HCT116 (cell line): Measurements from ENCODE around the gene FBLN7. TPM values are rescaled to one million over a fixed set of nuclear protein-coding genes. Genes with fewer than 3 reads are reported as not detected.

ENCODE experiments used
- ATAC-seq: fragments of 200-7000 bp; cut with Tn5 transposase; 2 replicates; pipeline ENCODE4 v1.9.1; 2020; ENCODE audit warnings: mild to moderate bottlenecking, moderate library complexity
- BruUV-seq: library from RNA; stranded (reverse); fragments of 400-500 nt; replicated peaks from 2 replicates; lab custom pipeline; 2021; lab: Mats Ljungman, UMichigan
- CTCF ChIA-PET: fragments of 300-600 bp; sonication (Branson Sonifier 250); formaldehyde crosslinking; loops from one replicate; lab custom pipeline; 2021; ENCODE audit warnings: antibody characterized with exemption; lab: Charles Lee
- POLR2A ChIA-PET: fragments of 300-600, 350-600 bp; sonication (Branson Sonifier 250); formaldehyde crosslinking; loops from one replicate; lab custom pipeline; 2021; ENCODE audit warnings: antibody characterized with exemption; lab: Charles Lee
- RAD21 ChIA-PET, 2 experiments: fragments of 300-600 bp; sonication (Branson Sonifier 250); formaldehyde crosslinking; loops; one replicate each; lab custom pipeline; 2023; ENCODE audit warnings: low total read pairs in 2 of 2; ENCODE audit not compliant: uncharacterized antibody in 2 of 2, unreplicated experiment in 2 of 2, low non-redundant PET in 1 of 2; lab: Charles Lee
- DNase-seq: peaks from one replicate; pipeline ENCODE4 v3.0.0-alpha.2; 2010; ENCODE audit warnings: low read depth, low spot score
- H2AFZ ChIP-seq: fragments of 200-600 bp; shearing (Covaris generic), sonication (generic); 2 replicates; pipeline ENCODE4 v1.6.1; 2017; ENCODE audit warnings: low read depth, mixed run types, mixed read lengths, antibody characterized with exemption, low read length; ENCODE audit not compliant: poor library complexity, severe bottlenecking
- H3K27ac ChIP-seq: 2 replicates; pipeline ENCODE4 v1.5.1; 2012; ENCODE audit warnings: low read depth, low read length
- H3K27me3 ChIP-seq: fragments of 200-600 bp; sonication (generic); 2 replicates; pipeline ENCODE4 v1.6.1; 2016; ENCODE audit warnings: mixed run types, low read length, mixed read lengths; ENCODE audit not compliant: insufficient read depth
- H3K36me3 ChIP-seq, 2 experiments: fragments of 200-500 bp in 1 of 2; fragments of 200-600 bp in 1 of 2; sonication (Bioruptor generic) in 1 of 2; sonication (generic) in 1 of 2; 2 replicates each; pipeline versions ENCODE4 v1.5.1 to v1.6.1; 2014 to 2016; ENCODE audit warnings: low read length in 2 of 2, inconsistent platforms in 1 of 2, mixed read lengths in 1 of 2, mixed run types in 1 of 2; ENCODE audit not compliant: insufficient read depth in 2 of 2, control insufficient read depth in 1 of 2
- H3K4me1 ChIP-seq, 2 experiments: fragments of 200-600 bp in 1 of 2; sonication (generic) in 1 of 2; 2 replicates each; pipeline versions ENCODE4 v1.5.1 to v1.6.1; 2012 to 2017; ENCODE audit warnings: low read length in 2 of 2, inconsistent platforms in 1 of 2, mild to moderate bottlenecking in 1 of 2, mixed read lengths in 1 of 2, mixed run types in 1 of 2, moderate library complexity in 1 of 2; ENCODE audit not compliant: insufficient read depth in 2 of 2, control insufficient read depth in 1 of 2
- H3K4me2 ChIP-seq: fragments of 200-600 bp; sonication (generic); 2 replicates; pipeline ENCODE4 v1.6.1; 2017; ENCODE audit warnings: mixed run types, low read length, mixed read lengths
- H3K4me3 ChIP-seq, 2 experiments: fragments of 200-600 bp in 1 of 2; sonication (generic) in 1 of 2; replicated peaks in 1 of 2; 2 replicates each; pipeline ENCODE4 v1.5.1; 2011 to 2016; ENCODE audit warnings: low read length in 2 of 2, control low read depth in 1 of 2, low read depth in 1 of 2, mild to moderate bottlenecking in 1 of 2, mixed read lengths in 1 of 2, mixed run types in 1 of 2
- H3K79me2 ChIP-seq: fragments of 200-600 bp; sonication (generic); 2 replicates; pipeline ENCODE4 v1.6.1; 2017; ENCODE audit warnings: mild to moderate bottlenecking, mixed run types, low read length, moderate library complexity, mixed read lengths; ENCODE audit not compliant: insufficient read depth
- H3K9ac ChIP-seq: fragments of 200-600 bp; sonication (generic); 2 replicates; pipeline ENCODE4 v1.6.1; 2016; ENCODE audit warnings: low read length, mixed read lengths
- H3K9me2 ChIP-seq: fragments of 200-600 bp; sonication (generic), shearing (Covaris generic); 2 replicates; pipeline ENCODE4 v1.6.1; 2017; ENCODE audit warnings: mixed run types, mild to moderate bottlenecking, moderate library complexity; ENCODE audit not compliant: insufficient read depth
- H3K9me3 ChIP-seq, 2 experiments: fragments of 200-500 bp in 1 of 2; fragments of 200-600 bp in 1 of 2; sonication (Bioruptor generic) in 1 of 2; sonication (generic) in 1 of 2; 2 replicates each; pipeline ENCODE4 v1.6.1; 2014 to 2017; ENCODE audit warnings: low read length in 2 of 2, mixed read lengths in 2 of 2, inconsistent platforms in 1 of 2, low read depth in 1 of 2, mild to moderate bottlenecking in 1 of 2, mixed run types in 1 of 2, moderate library complexity in 1 of 2; ENCODE audit not compliant: control insufficient read depth in 1 of 2, insufficient read depth in 1 of 2
- H4K20me1 ChIP-seq: fragments of 200-600 bp; sonication (generic), shearing (Covaris generic); 2 replicates; pipeline ENCODE4 v1.6.1; 2017; ENCODE audit warnings: mixed run types, mild to moderate bottlenecking, moderate library complexity; ENCODE audit not compliant: insufficient read depth
- EGR1 ChIP-seq: IDR thresholded peaks from 2 replicates; pipeline ENCODE4 v1.6.1; 2012; ENCODE audit warnings: low read depth
- EZH2phosphoT487 ChIP-seq: fragments of 200-600 bp; IDR thresholded peaks from 2 replicates; pipeline ENCODE4 v1.6.1; 2018; ENCODE audit warnings: antibody characterized with exemption, borderline replicate concordance
- SIN3A ChIP-seq: IDR thresholded peaks from 2 replicates; pipeline ENCODE4 v1.6.1; 2012; ENCODE audit warnings: low read depth
- ZFX ChIP-seq: fragments of 450-650 bp; IDR thresholded peaks from 2 replicates; pipeline ENCODE4 v1.6.1; 2017
- ZNF274 ChIP-seq: fragments of 200-500 bp; sonication (Bioruptor generic); IDR thresholded peaks from 2 replicates; pipeline ENCODE4 v1.6.1; 2014; ENCODE audit warnings: mild to moderate bottlenecking, low read depth, low read length, inconsistent platforms
- intact Hi-C: fragments of 100-400 bp; cut with micrococcal nuclease; formaldehyde crosslinking; loops from 2 replicates; pipeline ENCODE4 v1.10.0; 2022
- total RNA-seq: library from RNA; stranded (reverse); gene quantifications from one replicate; pipeline ENCODE4 v1.2.1, GENCODE V29; 2021; ENCODE audit not compliant: unreplicated experiment
- TF ChIP-seq, protein P1 (sequence below): IDR thresholded peaks from 2 replicates; pipeline ENCODE4 v1.6.1; 2011; ENCODE audit warnings: mild to moderate bottlenecking, low read length, moderate library complexity; ENCODE audit not compliant: insufficient replicate concordance; ENCODE audit errors: extremely low read depth

Gene FBLN7
- total RNA-seq, 1 experiment from 2014 or later, result 0.34 TPM

DNA sequence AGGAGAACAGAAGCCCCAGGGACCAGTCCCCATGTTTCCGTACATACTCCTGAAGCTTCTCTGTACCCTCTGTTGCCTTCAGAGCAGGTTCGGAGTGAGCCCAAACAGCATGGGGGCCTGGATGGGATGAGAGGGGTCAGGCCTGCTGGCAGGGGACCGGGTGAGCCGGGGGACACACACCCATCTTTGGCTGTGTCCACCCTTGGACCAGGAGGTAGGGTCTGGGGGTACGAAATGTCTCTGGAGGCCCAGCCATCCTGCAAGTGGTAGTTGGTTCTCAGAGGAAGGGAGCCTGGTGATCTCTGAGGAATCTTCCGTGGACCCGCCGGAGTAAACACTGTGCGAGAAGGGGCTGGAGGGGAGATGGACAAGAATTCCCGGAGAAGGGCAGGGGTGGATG, 15.3 kb downstream of the FBLN7 start (continued):
- TF ChIP-seq EGR1, result no peak
- no peak for TF ChIP-seq SIN3A
- no peak for TF ChIP-seq ZNF274

DNA sequence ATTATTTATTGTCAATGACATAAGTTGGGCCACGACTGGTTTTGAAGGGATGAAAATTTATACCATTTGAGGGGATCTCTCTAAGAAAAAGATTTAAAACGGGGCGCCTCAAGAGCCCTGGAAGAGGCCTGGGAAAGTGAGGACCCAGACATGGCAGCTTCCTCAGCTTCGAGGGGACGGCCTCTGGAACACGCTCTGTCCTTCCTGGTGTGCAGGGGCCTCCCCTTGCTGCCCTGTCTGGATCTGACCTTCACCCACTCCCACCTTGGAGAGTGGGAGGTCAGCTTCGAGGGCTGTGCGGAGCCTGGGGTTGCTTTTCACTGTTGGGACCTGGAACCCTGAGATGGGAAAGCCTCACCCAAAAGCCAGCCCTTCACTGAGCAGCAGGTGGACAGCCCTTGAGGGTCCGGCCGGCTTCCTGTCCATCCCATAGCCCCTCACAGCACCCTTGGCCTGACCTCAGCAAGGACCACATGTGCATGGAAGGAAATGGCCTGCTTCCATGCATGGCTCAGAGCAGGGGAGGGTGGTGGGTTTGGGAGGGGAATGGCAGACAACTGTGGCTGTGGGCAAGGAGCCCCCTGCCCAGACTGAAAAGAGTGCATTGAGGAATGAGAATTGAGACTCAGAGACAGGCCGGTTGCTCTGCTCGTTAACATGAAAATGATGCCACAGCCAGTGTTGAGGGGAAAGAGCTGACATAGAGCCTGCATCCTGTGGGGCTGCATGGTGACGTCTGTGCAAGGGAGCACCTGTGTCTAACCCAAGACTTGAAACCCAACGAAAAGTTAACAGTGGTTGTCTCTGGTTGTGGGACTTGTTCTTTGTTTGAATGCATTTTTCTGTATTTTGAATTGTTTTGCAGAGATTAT, 16.3 kb downstream of the FBLN7 start:
- H3K4me3 ChIP-seq, result no peak overlapping the region
- TF ChIP-seq ZFX (no peak), EGR1 (no peak), EZH2phosphoT487 (no peak)
- TF ChIP-seq, protein P1, sequence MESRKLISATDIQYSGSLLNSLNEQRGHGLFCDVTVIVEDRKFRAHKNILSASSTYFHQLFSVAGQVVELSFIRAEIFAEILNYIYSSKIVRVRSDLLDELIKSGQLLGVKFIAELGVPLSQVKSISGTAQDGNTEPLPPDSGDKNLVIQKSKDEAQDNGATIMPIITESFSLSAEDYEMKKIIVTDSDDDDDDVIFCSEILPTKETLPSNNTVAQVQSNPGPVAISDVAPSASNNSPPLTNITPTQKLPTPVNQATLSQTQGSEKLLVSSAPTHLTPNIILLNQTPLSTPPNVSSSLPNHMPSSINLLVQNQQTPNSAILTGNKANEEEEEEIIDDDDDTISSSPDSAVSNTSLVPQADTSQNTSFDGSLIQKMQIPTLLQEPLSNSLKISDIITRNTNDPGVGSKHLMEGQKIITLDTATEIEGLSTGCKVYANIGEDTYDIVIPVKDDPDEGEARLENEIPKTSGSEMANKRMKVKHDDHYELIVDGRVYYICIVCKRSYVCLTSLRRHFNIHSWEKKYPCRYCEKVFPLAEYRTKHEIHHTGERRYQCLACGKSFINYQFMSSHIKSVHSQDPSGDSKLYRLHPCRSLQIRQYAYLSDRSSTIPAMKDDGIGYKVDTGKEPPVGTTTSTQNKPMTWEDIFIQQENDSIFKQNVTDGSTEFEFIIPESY, result no peak
- DNase-seq (no peak), ATAC-seq (no peak)
- H3K9me3 ChIP-seq, result no peaks in the 10 kb centered on the region
- no peak overlapping the region for H3K9ac ChIP-seq
- RAD21 ChIA-PET, result no interaction called here
- no peak overlapping the region for H3K27ac ChIP-seq
- intact Hi-C loops, result no loop called here
- no peak overlapping the region for H3K4me2 ChIP-seq
- H4K20me1 ChIP-seq, result no peaks in the 10 kb centered on the region
- CTCF ChIA-PET, result no interaction called here
- H3K27me3 ChIP-seq, result no peaks in the 10 kb centered on the region
- H3K36me3 ChIP-seq, result no peaks in the 10 kb centered on the region
- H3K9me2 ChIP-seq, result no peaks in the 10 kb centered on the region
- no peak overlapping the region for H2AFZ ChIP-seq
- no peaks in the 10 kb centered on the region for H3K79me2 ChIP-seq
- H3K4me1 ChIP-seq, result no peaks in the 10 kb centered on the region
- POLR2A ChIA-PET, result no interaction called here
- BruUV-seq, result no TSS peak
